GM12878 (cell line): Measurements from ENCODE around the gene CNDP1. TPM values are rescaled to one million over a fixed set of nuclear protein-coding genes. Genes with fewer than 3 reads are reported as not detected.
A peak's percentile ranks its signal among the peaks of the same experiment; 100 is the strongest.

ENCODE experiments used
- ATAC-seq: fragments of 200-7000 bp; cut with Tn5 transposase; 3 replicates; pipeline ENCODE4 v1.9.1; 2020; ENCODE audit warnings: mild to moderate bottlenecking, moderate library complexity
- BruUV-seq: library from RNA; stranded (reverse); fragments of 400-500 nt; replicated peaks from 2 replicates; lab custom pipeline; 2021; lab: Mats Ljungman, UMichigan
- CTCF ChIA-PET: fragments of 300-600 bp; sonication (Branson Sonifier 250); formaldehyde crosslinking; extraction: SDS; loops from one replicate; lab custom pipeline; 2021; ENCODE audit warnings: inconsistent platforms; lab: Yijun Ruan, JAX
- POLR2A ChIA-PET: fragments of 350-600 bp; formaldehyde crosslinking; extraction: SDS; loops from one replicate; lab custom pipeline; 2021; ENCODE audit warnings: inconsistent platforms; lab: Charles Lee
- RAD21 ChIA-PET: fragments of 300-600 bp; sonication (Branson Sonifier 250); formaldehyde crosslinking; loops from one replicate; lab custom pipeline; 2023; ENCODE audit warnings: antibody characterized with exemption; ENCODE audit not compliant: unreplicated experiment; lab: Charles Lee
- SMC1A ChIA-PET: fragments of 300-600 bp; sonication (Branson Sonifier 250); formaldehyde crosslinking; loops from one replicate; lab custom pipeline; 2023; ENCODE audit not compliant: unreplicated experiment, uncharacterized antibody; lab: Charles Lee
- DNase-seq: peaks from one replicate; pipeline ENCODE4 v3.0.0-alpha.2; 2011; ENCODE audit warnings: low read depth, low spot score
- FAIRE-seq: peaks from 3 replicates; lab custom pipeline; 2011; peaks lifted over from hg19 to GRCh38; lab: Jason Lieb, UNC
- H2AFZ ChIP-seq: 2 replicates; pipeline ENCODE4 v1.6.0; 2011; ENCODE audit warnings: low read depth, low read length, control low read depth; ENCODE audit not compliant: control insufficient read depth
- H3K27ac ChIP-seq: 2 replicates; pipeline ENCODE4 v1.5.1; 2011; ENCODE audit warnings: control low read depth; ENCODE audit not compliant: control insufficient read depth, insufficient read depth
- H3K27me3 ChIP-seq, 2 experiments: replicated peaks in 1 of 2; 2 replicates each; pipeline versions ENCODE4 v1.6.0 to v1.6.1; 2011; ENCODE audit warnings: low read length in 1 of 2; ENCODE audit not compliant: control insufficient read depth in 2 of 2, insufficient read depth in 2 of 2
- H3K36me3 ChIP-seq, 2 experiments: 2 replicates each; pipeline ENCODE4 v1.5.1; 2011; ENCODE audit warnings: low read length in 1 of 2; ENCODE audit not compliant: control insufficient read depth in 2 of 2, insufficient read depth in 2 of 2
- H3K4me1 ChIP-seq: 2 replicates; pipeline ENCODE4 v1.6.1; 2011; ENCODE audit warnings: mild to moderate bottlenecking, low read length, moderate library complexity, mixed read lengths; ENCODE audit not compliant: control insufficient read depth, insufficient read depth
- H3K4me2 ChIP-seq: 2 replicates; pipeline ENCODE4 v1.6.0; 2011; ENCODE audit warnings: control low read depth; ENCODE audit not compliant: control insufficient read depth, insufficient read depth
- H3K4me3 ChIP-seq: fragments of 200-600 bp; sonication (generic); 2 replicates; pipeline ENCODE4 v1.5.1; 2016
- H3K79me2 ChIP-seq: 2 replicates; pipeline ENCODE4 v1.6.0; 2011; ENCODE audit warnings: low read length; ENCODE audit not compliant: control insufficient read depth, insufficient read depth
- H3K9ac ChIP-seq: 2 replicates; pipeline ENCODE4 v1.8.0; 2011; ENCODE audit warnings: low read length, control low read depth, mixed read lengths; ENCODE audit not compliant: control insufficient read depth, insufficient read depth
- H3K9me3 ChIP-seq: replicated peaks from 3 replicates; pipeline ENCODE4 v1.5.1; 2011; ENCODE audit warnings: mild to moderate bottlenecking, low read length; ENCODE audit not compliant: control insufficient read depth, insufficient read depth
- H4K20me1 ChIP-seq: 2 replicates; pipeline ENCODE4 v1.6.0; 2011; ENCODE audit not compliant: control insufficient read depth, insufficient read depth
- ASH2L ChIP-seq: fragments of 300-600, 200-600 bp; sonication (generic); IDR thresholded peaks from 2 replicates; pipeline ENCODE4 v1.6.1; 2017; ENCODE audit warnings: low read depth, mild to moderate bottlenecking, borderline replicate concordance
- CBFB ChIP-seq: IDR thresholded peaks from 2 replicates; pipeline ENCODE4 v1.6.1; 2016; ENCODE audit warnings: antibody characterized with exemption, low read depth
- CREB1 ChIP-seq: IDR thresholded peaks from 2 replicates; pipeline ENCODE4 v1.6.1; 2012; ENCODE audit warnings: low read depth, mild to moderate bottlenecking, inconsistent platforms
- FOXM1 ChIP-seq: IDR thresholded peaks from 2 replicates; pipeline ENCODE4 v1.6.1; 2012; ENCODE audit warnings: low read depth, mild to moderate bottlenecking, inconsistent platforms, low read length, moderate library complexity
- IRF4 ChIP-seq: IDR thresholded peaks from 2 replicates; pipeline ENCODE4 v1.6.1; 2011; ENCODE audit warnings: low read depth, low read length
- KAT2A ChIP-seq: conservative IDR thresholded peaks from 2 replicates; pipeline ENCODE4 v1.6.1; 2011; ENCODE audit warnings: low read depth, low read length; ENCODE audit not compliant: control insufficient read depth
- MEF2A ChIP-seq: IDR thresholded peaks from 2 replicates; pipeline ENCODE4 v1.6.1; 2011; ENCODE audit warnings: low read depth, mild to moderate bottlenecking, low read length, moderate library complexity; ENCODE audit not compliant: insufficient read depth
- NBN ChIP-seq: fragments of 450-650 bp; IDR thresholded peaks from 2 replicates; pipeline ENCODE4 v1.6.1; 2016
- WGBS: methylation state at CpG from one replicate; pipeline ENCODE4 v1.1.6; 2016; ENCODE audit warnings: low lambda C conversion rate; ENCODE audit not compliant: insufficient replicate concordance, insufficient coverage; ENCODE audit errors: missing lambda C conversion rate; 5-methylcytosine and 5-hydroxymethylcytosine counted together
- in situ Hi-C: fragments of 300-500 bp; cut with MboI; formaldehyde crosslinking; loops from 9 replicates; pipeline ENCODE4 v1.14.3; 2018; ENCODE audit warnings: mixed read lengths
- intact Hi-C: fragments of 100-400 bp; cut with micrococcal nuclease; formaldehyde crosslinking; loops from one replicate; pipeline ENCODE4 v1.14.2; 2022; ENCODE audit not compliant: unreplicated experiment
- polyA plus RNA-seq, 11 experiments: library from polyadenylated mRNA; depleted of rRNA in 4 of 11; unstranded in 6 of 11; stranded (reverse) in 5 of 11; fragments of >200 nt; fragmentation: Nextera tagmentation in 4 of 11; fragmentation: Illumina TruSeq in 1 of 11; extraction: Ambion mirVana in 4 of 11; extraction: Trizol in 1 of 11; gene quantifications; 1 replicate in 1 of 11; 2 replicates in 10 of 11; pipeline versions ENCODE4 v1.2.1 to v1.2.3, GENCODE V29; 2011 to 2016; ENCODE audit warnings: inconsistent platforms in 2 of 11, missing spikeins in 2 of 11, low read depth in 1 of 11
- total RNA-seq, 4 experiments: library from RNA; depleted of rRNA in 3 of 4; stranded (reverse); fragments of >200 nt in 3 of 4; fragmentation: Illumina TruSeq in 1 of 4; extraction: Trizol in 1 of 4; gene quantifications; 2 replicates each; pipeline versions ENCODE4 v1.2.1 to v1.2.3, GENCODE V29; 2013 to 2021
- TF ChIP-seq, protein P1 (sequence below): fragments of 450-650 bp; IDR thresholded peaks from 2 replicates; pipeline ENCODE4 v1.6.1; 2014; ENCODE audit warnings: mild to moderate bottlenecking
- TF ChIP-seq, protein P2 (sequence below): IDR thresholded peaks from 2 replicates; pipeline ENCODE4 v1.6.1; 2011; ENCODE audit warnings: mild to moderate bottlenecking, low read depth, low read length, moderate library complexity; ENCODE audit not compliant: insufficient replicate concordance

CNDP1 gene
- total and polyA plus RNA-seq, 10 of the 15 experiments (the other 5 are each of a cell fraction or from before 2014, with no cell fraction given): 0.04 to 0.05 TPM; not detected in 8

DNA sequence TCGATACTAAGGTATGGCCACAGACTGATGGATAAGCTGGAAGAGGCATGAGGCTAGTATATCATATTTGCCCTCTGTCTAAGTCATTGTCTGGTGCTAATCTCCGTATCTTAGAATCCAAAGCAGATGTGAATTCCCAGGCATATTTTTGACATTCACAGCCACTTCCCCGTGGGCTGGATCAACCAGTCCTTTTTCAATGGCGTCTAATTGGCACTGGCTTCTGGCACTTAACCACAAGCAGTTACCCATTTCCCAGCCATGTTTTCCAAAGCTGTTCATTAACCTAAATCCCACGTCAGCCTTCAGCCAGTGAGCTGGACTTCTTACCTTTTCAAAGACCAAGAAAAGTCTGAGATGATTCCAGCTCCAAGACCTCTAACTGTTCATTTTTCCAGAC is 42.7 kb downstream of the CNDP1 start:
- Histone ChIP-seq H3K4me2 (no peak overlapping the region), H4K20me1 (no peaks in the 10 kb centered on the region), H3K36me3 (no peaks in the 10 kb centered on the region), H3K4me1 (no peaks in the 10 kb centered on the region), H3K9me3 (no peaks in the 10 kb centered on the region), H2AFZ (no peak overlapping the region), H3K27me3 (peaks cover 0 to 1% of the 10 kb centered on the region in 2 experiments; a peak in 2 of 4 replicates), H3K9ac (no peak overlapping the region), H3K27ac (no peak overlapping the region), H3K79me2 (no peaks in the 10 kb centered on the region), H3K4me3 (no peak overlapping the region)
- ATAC-seq (no peak), FAIRE-seq (no peak), DNase-seq (no peak)
- ChIA-PET RAD21 (no interaction called here), SMC1A (no interaction called here), POLR2A (no interaction called here), CTCF (no interaction called here)
- in situ Hi-C loops: no loop called here
- intact Hi-C loops: no loop called here
- no TSS peak for BruUV-seq
- no peak for TF ChIP-seq NBN
- TF ChIP-seq CREB1: no peak
- TF ChIP-seq KAT2A: no peak
- no peak for TF ChIP-seq MEF2A
- 22% methylated on average over 5 of the region's 5 CpGs for WGBS

DNA sequence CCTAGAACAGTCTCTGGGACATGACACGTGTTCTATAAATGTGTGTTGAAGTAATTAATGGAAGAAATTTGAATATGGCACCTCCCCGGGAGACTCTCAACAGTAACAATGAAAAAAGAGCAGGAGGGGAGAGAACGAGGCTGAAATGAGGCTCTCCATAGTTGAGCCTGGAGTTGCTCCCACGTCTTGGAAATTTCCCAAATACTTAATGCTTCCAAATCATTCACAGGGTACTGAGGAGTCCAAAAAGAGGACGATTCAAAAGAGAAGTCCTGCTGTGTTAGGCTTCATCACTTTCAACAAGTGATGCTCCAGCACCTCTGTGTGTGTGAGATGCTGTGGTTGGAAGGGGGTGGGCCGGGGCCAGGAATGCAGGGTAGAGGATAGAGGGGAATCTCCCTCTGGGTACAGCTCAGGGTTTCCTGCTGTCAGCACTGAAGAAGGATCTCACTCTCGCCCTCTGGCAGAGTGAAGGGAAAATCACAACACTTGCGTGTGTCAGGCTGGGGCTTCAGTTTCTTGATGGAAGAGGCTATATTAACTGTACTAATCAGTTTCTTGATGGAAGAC is 45.3 kb downstream of the CNDP1 start:
- FAIRE-seq: no peak
- peak; percentile 45 for ATAC-seq
- ChIA-PET SMC1A (no interaction called here), POLR2A (no interaction called here), RAD21 (no interaction called here), CTCF (no interaction called here)
- Histone ChIP-seq H2AFZ (no peak overlapping the region), H4K20me1 (no peaks in the 10 kb centered on the region), H3K9ac (no peak overlapping the region), H3K36me3 (no peaks in the 10 kb centered on the region), H3K4me3 (no peak overlapping the region), H3K27me3 (peaks cover 0 to 1% of the 10 kb centered on the region in 2 experiments; a peak in 2 of 4 replicates), H3K4me1 (no peaks in the 10 kb centered on the region), H3K79me2 (no peaks in the 10 kb centered on the region), H3K27ac (no peak overlapping the region), H3K9me3 (no peaks in the 10 kb centered on the region), H3K4me2 (no peak overlapping the region)
- intact Hi-C loops (no loop called here), in situ Hi-C loops (no loop called here)
- 7% methylated on average over 8 of the region's 8 CpGs for WGBS
- no TSS peak for BruUV-seq
- DNase-seq: no peak
- TF ChIP-seq ASH2L (no peak), CBFB (no peak), FOXM1 (no peak), IRF4 (no peak)
- TF ChIP-seq, protein P1, sequence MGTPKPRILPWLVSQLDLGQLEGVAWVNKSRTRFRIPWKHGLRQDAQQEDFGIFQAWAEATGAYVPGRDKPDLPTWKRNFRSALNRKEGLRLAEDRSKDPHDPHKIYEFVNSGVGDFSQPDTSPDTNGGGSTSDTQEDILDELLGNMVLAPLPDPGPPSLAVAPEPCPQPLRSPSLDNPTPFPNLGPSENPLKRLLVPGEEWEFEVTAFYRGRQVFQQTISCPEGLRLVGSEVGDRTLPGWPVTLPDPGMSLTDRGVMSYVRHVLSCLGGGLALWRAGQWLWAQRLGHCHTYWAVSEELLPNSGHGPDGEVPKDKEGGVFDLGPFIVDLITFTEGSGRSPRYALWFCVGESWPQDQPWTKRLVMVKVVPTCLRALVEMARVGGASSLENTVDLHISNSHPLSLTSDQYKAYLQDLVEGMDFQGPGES: no peak
- TF ChIP-seq, protein P2, sequence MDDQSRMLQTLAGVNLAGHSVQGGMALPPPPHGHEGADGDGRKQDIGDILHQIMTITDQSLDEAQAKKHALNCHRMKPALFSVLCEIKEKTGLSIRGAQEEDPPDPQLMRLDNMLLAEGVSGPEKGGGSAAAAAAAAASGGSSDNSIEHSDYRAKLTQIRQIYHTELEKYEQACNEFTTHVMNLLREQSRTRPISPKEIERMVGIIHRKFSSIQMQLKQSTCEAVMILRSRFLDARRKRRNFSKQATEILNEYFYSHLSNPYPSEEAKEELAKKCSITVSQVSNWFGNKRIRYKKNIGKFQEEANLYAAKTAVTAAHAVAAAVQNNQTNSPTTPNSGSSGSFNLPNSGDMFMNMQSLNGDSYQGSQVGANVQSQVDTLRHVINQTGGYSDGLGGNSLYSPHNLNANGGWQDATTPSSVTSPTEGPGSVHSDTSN: no peak
